ENCODE data around the gene MPHOSPH8.
A peak's percentile ranks its signal among the peaks of the same experiment; 100 is the strongest.

- TF ChIP-seq, protein P1, sequence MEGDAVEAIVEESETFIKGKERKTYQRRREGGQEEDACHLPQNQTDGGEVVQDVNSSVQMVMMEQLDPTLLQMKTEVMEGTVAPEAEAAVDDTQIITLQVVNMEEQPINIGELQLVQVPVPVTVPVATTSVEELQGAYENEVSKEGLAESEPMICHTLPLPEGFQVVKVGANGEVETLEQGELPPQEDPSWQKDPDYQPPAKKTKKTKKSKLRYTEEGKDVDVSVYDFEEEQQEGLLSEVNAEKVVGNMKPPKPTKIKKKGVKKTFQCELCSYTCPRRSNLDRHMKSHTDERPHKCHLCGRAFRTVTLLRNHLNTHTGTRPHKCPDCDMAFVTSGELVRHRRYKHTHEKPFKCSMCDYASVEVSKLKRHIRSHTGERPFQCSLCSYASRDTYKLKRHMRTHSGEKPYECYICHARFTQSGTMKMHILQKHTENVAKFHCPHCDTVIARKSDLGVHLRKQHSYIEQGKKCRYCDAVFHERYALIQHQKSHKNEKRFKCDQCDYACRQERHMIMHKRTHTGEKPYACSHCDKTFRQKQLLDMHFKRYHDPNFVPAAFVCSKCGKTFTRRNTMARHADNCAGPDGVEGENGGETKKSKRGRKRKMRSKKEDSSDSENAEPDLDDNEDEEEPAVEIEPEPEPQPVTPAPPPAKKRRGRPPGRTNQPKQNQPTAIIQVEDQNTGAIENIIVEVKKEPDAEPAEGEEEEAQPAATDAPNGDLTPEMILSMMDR (IDR thresholded peaks at IDR 0.05), result no peak
- peak; percentile 46; the same call in 1 of the 2 replicates for TF ChIP-seq POLR2AphosphoS5 (IDR thresholded peaks at IDR 0.05; ENCODE audit: low read depth, low read length)
These were observed at the start of gene MPHOSPH8 for GRCh38 chr13:19633479-19634255.

All from Panc1 (cell line).